ENCODE measurements around the gene P4HTM. TPM values are rescaled to one million over a fixed set of nuclear protein-coding genes. Genes with fewer than 3 reads are reported as not detected.

P4HTM gene
- total RNA-seq, 1 experiment from 2014 or later, result 63.0 TPM

- TF ChIP-seq, protein P1, sequence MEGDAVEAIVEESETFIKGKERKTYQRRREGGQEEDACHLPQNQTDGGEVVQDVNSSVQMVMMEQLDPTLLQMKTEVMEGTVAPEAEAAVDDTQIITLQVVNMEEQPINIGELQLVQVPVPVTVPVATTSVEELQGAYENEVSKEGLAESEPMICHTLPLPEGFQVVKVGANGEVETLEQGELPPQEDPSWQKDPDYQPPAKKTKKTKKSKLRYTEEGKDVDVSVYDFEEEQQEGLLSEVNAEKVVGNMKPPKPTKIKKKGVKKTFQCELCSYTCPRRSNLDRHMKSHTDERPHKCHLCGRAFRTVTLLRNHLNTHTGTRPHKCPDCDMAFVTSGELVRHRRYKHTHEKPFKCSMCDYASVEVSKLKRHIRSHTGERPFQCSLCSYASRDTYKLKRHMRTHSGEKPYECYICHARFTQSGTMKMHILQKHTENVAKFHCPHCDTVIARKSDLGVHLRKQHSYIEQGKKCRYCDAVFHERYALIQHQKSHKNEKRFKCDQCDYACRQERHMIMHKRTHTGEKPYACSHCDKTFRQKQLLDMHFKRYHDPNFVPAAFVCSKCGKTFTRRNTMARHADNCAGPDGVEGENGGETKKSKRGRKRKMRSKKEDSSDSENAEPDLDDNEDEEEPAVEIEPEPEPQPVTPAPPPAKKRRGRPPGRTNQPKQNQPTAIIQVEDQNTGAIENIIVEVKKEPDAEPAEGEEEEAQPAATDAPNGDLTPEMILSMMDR (IDR thresholded peaks at IDR 0.05; ENCODE audit: unreplicated experiment), result no peak
- peaks cover 63% of the 10 kb centered on the region for H3K36me3 Mint-ChIP-seq (ENCODE audit: insufficient read depth, unreplicated experiment)
- H3K27me3 Mint-ChIP-seq (ENCODE audit: unreplicated experiment), result no peaks in the 10 kb centered on the region
- DNase-seq, result no peak
- CTCF ChIA-PET, result interaction anchor here (1.8 kb wide), 1 partner anchor 8 kb away, joined by 4 read pairs; the partner anchor contains the start of gene NDUFAF3
- H3K9me3 Mint-ChIP-seq (ENCODE audit: low read depth, unreplicated experiment), result no peaks in the 10 kb centered on the region
- intact Hi-C loops (cut with micrococcal nuclease; ENCODE audit: unreplicated experiment), result no loop called here
- no peak overlapping the region for H3K27ac Mint-ChIP-seq (ENCODE audit: unreplicated experiment)
- H3K4me1 Mint-ChIP-seq (ENCODE audit: low read depth, unreplicated experiment), result peaks cover 28% of the 10 kb centered on the region
- no peak overlapping the region for H3K4me3 Mint-ChIP-seq (ENCODE audit: low read depth, unreplicated experiment)
- BruUV-seq (replicated peaks), result no TSS peak
Measured at GRCh38 chr3:49030321-49030720, 40.3 kb downstream of the P4HTM start.

DNA sequence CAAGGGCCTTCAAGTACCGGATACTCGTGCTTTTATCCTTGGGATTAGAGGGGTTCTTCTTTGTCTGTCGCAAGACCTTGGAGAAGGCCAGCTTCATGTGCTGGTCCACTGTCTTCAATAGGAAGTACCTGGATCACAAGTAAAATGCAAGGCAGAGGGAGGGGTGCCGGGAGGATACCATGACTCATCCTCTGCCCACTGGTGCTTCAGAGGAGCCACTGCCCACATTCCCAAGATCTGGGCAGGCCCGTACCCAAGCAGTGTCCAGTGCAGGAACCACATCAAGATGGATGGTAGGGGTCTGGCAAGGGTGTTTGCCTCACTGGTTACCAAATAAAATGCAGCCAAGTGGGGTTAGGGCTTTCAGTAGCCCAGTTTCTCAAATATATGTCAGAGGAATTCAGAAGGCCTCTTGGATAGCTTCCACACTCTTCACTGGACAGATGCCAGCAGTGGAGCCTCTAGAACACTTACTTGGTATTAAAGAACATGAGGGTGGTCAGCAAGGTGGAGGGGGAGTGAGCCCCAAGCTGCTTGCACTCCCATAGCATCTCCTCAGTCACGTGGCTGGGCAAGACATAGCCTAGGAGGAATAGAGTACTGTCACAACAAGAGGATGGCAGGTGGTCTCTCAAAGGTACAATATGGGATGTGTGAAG, 42.7 kb downstream of the P4HTM start:
- DNase-seq, result no peak
- H3K4me1 Mint-ChIP-seq (ENCODE audit: low read depth, unreplicated experiment), result peaks cover 20% of the 10 kb centered on the region
- no peaks in the 10 kb centered on the region for H3K27me3 Mint-ChIP-seq (ENCODE audit: unreplicated experiment)
- intact Hi-C loops (cut with micrococcal nuclease; ENCODE audit: unreplicated experiment), result no loop called here
- CTCF ChIA-PET, result interaction anchor here (0.6 kb wide), 1 partner anchor 222 kb away, joined by 3 read pairs; no protein-coding TSS in a partner anchor
- H3K9me3 Mint-ChIP-seq (ENCODE audit: low read depth, unreplicated experiment), result no peaks in the 10 kb centered on the region
- no peak overlapping the region for H3K27ac Mint-ChIP-seq (ENCODE audit: unreplicated experiment)
- no TSS peak for BruUV-seq (replicated peaks)
- no peak overlapping the region for H3K4me3 Mint-ChIP-seq (ENCODE audit: low read depth, unreplicated experiment)
- TF ChIP-seq, protein P1 (IDR thresholded peaks at IDR 0.05; ENCODE audit: unreplicated experiment), result no peak
- peaks cover 51% of the 10 kb centered on the region for H3K36me3 Mint-ChIP-seq (ENCODE audit: insufficient read depth, unreplicated experiment)

DNA sequence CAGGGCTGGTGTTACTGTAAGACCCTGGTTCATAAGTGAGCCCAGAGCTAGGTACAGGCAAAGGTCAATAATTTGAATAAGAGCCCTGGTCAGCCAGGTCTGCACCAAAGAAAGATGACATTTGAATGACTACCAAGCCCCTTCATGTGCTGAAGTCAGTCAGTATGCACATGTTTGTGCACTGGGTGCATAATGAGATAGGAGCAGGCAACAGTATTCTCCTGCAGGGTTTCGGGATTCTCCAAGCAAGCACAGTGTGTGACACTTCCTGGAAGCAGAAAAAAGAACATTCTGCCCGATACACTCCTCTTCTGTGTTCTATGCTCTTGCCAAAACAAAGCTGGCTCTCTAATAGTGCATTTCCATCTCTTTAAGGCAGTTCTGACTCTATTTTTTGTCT, 44.6 kb downstream of the P4HTM start:
- H3K36me3 Mint-ChIP-seq (ENCODE audit: insufficient read depth, unreplicated experiment), result peaks cover 32% of the 10 kb centered on the region

GRCh38 chr3:49035281-49035680, 45.2 kb downstream of the P4HTM start:
- CTCF ChIA-PET, result no interaction called here
- no peak for DNase-seq

More for the DNA sequence above, 44.6 kb downstream of the P4HTM start:
- BruUV-seq (replicated peaks), result no TSS peak
- CTCF ChIA-PET, result interaction anchor here (0.6 kb wide), 1 partner anchor 337 kb away, joined by 3 read pairs; no protein-coding TSS in a partner anchor
- Mint-ChIP-seq H3K27me3 (ENCODE audit: unreplicated experiment) (no peaks in the 10 kb centered on the region), H3K4me1 (ENCODE audit: low read depth, unreplicated experiment) (peaks cover 2% of the 10 kb centered on the region), H3K27ac (ENCODE audit: unreplicated experiment) (no peak overlapping the region), H3K4me3 (ENCODE audit: low read depth, unreplicated experiment) (no peak overlapping the region), H3K9me3 (ENCODE audit: low read depth, unreplicated experiment) (no peaks in the 10 kb centered on the region)
- no peak for DNase-seq
- TF ChIP-seq, protein P1 (IDR thresholded peaks at IDR 0.05; ENCODE audit: unreplicated experiment), result no peak
- intact Hi-C loops (cut with micrococcal nuclease; ENCODE audit: unreplicated experiment), result no loop called here

More at GRCh38 chr3:49035281-49035680, 45.2 kb downstream of the P4HTM start:
- TF ChIP-seq, protein P1 (IDR thresholded peaks at IDR 0.05; ENCODE audit: unreplicated experiment), result no peak
- Mint-ChIP-seq H3K27ac (ENCODE audit: unreplicated experiment) (no peak overlapping the region), H3K27me3 (ENCODE audit: unreplicated experiment) (no peaks in the 10 kb centered on the region), H3K9me3 (ENCODE audit: low read depth, unreplicated experiment) (no peaks in the 10 kb centered on the region), H3K36me3 (ENCODE audit: insufficient read depth, unreplicated experiment) (peaks cover 28% of the 10 kb centered on the region), H3K4me1 (ENCODE audit: low read depth, unreplicated experiment) (no peaks in the 10 kb centered on the region), H3K4me3 (ENCODE audit: low read depth, unreplicated experiment) (no peak overlapping the region)
- intact Hi-C loops (cut with micrococcal nuclease; ENCODE audit: unreplicated experiment), result no loop called here
- BruUV-seq (replicated peaks), result no TSS peak
